NCI-H510A treated with DMSO at 0.1 percent for 48 hours (cell line): ENCODE measurements around the gene MYH8.

Source experiments
- DNase-seq: peaks from one replicate; lab custom pipeline; 2025; lab: John Stamatoyannopoulos, UW

MYH8 gene

GRCh38 chr17:10380631-10381408, 40.9 kb downstream of the MYH8 start:
- DNase-seq = no peak

GRCh38 chr17:10372906-10373305, 48.8 kb downstream of the MYH8 start, which contains the start of gene MYH13:
MYH13 (minus strand) TSS chr17:10373006; CDS start chr17:10364530, 8,476 bp downstream.
- no peak for DNase-seq

GRCh38 chr17:10370016-10370608, 51.6 kb downstream of the MYH8 start:
- DNase-seq = no peak

- DNase-seq = no peak
Observed at GRCh38 chr17:10369239-10369638, 52.5 kb downstream of the MYH8 start.

DNA sequence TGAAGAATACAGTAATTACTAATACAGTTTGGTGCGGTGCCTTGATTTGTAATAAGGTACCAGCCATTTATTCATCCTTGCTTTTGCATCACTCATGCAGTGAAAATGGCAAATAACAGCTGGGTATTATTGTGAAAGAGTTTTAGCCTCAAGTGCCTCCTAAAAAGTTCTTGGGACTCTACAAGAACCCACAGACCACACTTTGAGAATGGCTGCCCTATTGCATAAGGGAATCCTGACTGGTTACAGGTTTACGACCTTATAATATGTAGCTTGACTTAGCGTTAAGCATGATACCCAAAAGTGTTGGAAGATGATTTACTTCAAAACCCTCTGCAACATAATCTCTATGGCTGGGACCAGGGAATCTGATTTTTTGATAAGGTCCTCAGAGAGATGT, 53.2 kb downstream of the MYH8 start:
- DNase-seq = no peak

- DNase-seq = no peak
Observed at GRCh38 chr17:10360578-10360977, 61.2 kb downstream of the MYH8 start.

DNA sequence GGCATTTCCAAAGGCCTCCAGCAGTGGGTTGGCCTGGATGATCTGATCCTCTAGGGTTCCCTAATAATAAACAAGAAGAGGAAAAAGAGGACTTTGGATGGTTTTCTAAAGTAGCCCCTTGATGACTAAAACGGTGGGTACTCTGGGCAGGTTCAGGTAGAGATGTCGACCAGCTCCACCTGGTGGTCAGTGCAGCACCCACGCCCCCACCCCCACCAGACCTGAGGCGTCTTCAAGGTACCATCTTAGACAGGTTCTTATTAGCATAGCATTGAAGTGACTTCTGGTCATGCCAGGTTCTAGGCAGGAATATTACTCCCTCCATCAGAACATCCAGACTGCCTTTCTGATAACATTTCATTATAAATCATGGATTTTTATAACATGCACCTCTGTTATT, 64.0 kb downstream of the MYH8 start:
- DNase-seq = no peak

DNA sequence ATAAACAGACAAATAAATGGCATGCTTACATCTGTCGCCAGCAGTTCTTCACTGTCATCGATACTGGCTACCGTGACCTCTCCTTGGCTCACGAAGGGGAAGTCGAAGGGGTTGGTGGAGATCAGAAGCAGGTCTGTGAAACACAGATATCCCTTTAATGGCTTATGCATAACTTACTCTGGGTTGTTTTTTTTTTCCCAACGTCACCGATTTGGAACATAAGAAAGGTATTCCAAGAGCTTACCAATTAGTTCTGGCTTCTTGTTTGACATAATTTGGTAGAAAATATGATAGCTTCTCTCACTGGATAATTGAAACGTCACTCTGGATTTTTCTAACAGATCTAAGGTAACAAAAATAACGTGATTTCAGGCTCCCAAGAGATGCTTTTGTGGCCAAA, 67.1 kb downstream of the MYH8 start:
- DNase-seq = no peak

GRCh38 chr17:10352893-10353292, 68.9 kb downstream of the MYH8 start:
- no peak for DNase-seq

GRCh38 chr17:10349403-10349802, 72.3 kb downstream of the MYH8 start:
- DNase-seq = no peak

DNA sequence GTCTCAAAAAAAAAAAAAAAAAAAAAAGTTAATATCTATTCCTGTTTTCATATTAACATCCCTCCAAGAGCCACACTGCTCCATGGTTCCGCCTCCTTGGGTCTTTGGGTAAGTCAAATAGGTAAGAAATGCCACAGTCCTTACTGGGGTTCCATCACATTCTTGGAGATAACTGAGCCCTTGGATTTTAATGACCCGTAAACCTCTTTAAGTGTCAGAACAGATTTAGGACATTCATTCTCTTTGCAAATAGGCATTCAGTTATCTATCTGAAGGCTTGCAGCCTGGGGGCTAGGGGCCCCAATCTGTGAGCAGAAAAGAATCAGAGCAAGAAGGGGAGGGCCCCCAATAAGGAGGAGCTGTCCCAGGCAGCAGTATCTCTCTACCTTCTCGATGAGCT, 76.9 kb downstream of the MYH8 start:
- DNase-seq = no peak
